Heart left ventricle (tissue), 13 donors: ENCODE measurements around the gene CSE1L.

Experiments used
- CTCF ChIP-seq, 12 donors: fragments of 200-600 bp; sonication (generic) in 4 of 12; IDR thresholded peaks; one replicate each; pipeline versions ENCODE4 v1.5.0 to v1.8.0; 2018 to 2022; ENCODE audit warnings: antibody characterized with exemption in 12 of 12, mild to moderate bottlenecking in 5 of 12
- POLR2A ChIP-seq, 2 donors: fragments of 450-650 bp; IDR thresholded peaks; one replicate each; pipeline ENCODE4 v1.6.1; 2017; ENCODE audit warnings: antibody characterized with exemption in 2 of 2, mild to moderate bottlenecking in 2 of 2, moderate library complexity in 2 of 2
- donor health status: ischemic (EF 13 %, LVEDD 7.1; RV severe dilation, severe dysfunction).
- donor health status: DM: no; HTN: yes; CAD: no.
- donor health status: DM: no; HTN: no; CAD: no.
- donor health status: ischemic (EF 25% LVEDD 6.9; RV normal size, moderate dysfunction).
- donor health status: ischemic (EF 25% LVEDD 5.7; RV mildly dilated, moderate dysfunction).
- donor health status: ischemic (EF 35%, LVEDD 5.7; RV mildly dilated, moderate dysfunction).
- donor health status: nonischemic (EF 11% LVEDD 7.7; RV severe dilation, severe dysfunction).
- donor health status: DM: yes; HTN: yes; CAD: no.
- donor health status: PGD.
- donor health status: ischemic (EF 29% LVEDD 5.4; RV normal size, mild dysfunction).
- donor health status: nonischemic (EF 23%, LVEDD 6.1; RV moderate dilation, normal function).

- TF ChIP-seq CTCF (IDR thresholded peaks at IDR 0.05) (no peak), POLR2A (IDR thresholded peaks at IDR 0.05) (no peak)
Measured at GRCh38 chr20:49091762-49092161, 45.6 kb downstream of the CSE1L start.
